SU-DHL-6 (cell line): ENCODE measurements around the gene LTB.
A peak's percentile ranks its signal among the peaks of the same experiment; 100 is the strongest.

ENCODE experiments used
- H2AFZ ChIP-seq: fragments of 200-600 bp; sonication (generic); 2 replicates; pipeline ENCODE4 v1.6.1; 2014; ENCODE audit warnings: low read depth, mild to moderate bottlenecking, moderate library complexity, mixed read lengths, antibody characterized with exemption, low read length; ENCODE audit not compliant: severe bottlenecking
- H3F3A ChIP-seq: fragments of 200-600 bp; shearing (Covaris generic); 2 replicates; pipeline ENCODE4 v1.6.0; 2016; ENCODE audit warnings: antibody characterized with exemption, mild to moderate bottlenecking; ENCODE audit not compliant: insufficient read depth
- H3K27ac ChIP-seq: fragments of 200-600 bp; sonication (generic); 2 replicates; pipeline ENCODE4 v1.5.1; 2016; ENCODE audit warnings: low read depth, mild to moderate bottlenecking, low read length, moderate library complexity, mixed read lengths
- H3K27me3 ChIP-seq: fragments of 200-600 bp; sonication (generic), shearing (Covaris generic); 2 replicates; pipeline ENCODE4 v1.6.0; 2014; ENCODE audit warnings: mild to moderate bottlenecking, low read length
- H3K36me3 ChIP-seq: fragments of 200-600 bp; sonication (generic); 2 replicates; pipeline ENCODE4 v1.6.1; 2014; ENCODE audit warnings: mild to moderate bottlenecking, low read length, mixed read lengths
- H3K4me2 ChIP-seq: fragments of 300-600, 200-600 bp; shearing (Covaris generic), sonication (generic); 2 replicates; pipeline ENCODE4 v1.6.0; 2014; ENCODE audit warnings: low read length, low read depth, mild to moderate bottlenecking; ENCODE audit not compliant: poor library complexity, severe bottlenecking
- H3K4me3 ChIP-seq: fragments of 200-600 bp; sonication (generic); 2 replicates; pipeline ENCODE4 v1.5.1; 2014; ENCODE audit warnings: antibody characterized with exemption, low read length, mild to moderate bottlenecking, mixed read lengths; ENCODE audit not compliant: insufficient read depth, poor library complexity, severe bottlenecking
- H3K79me2 ChIP-seq: fragments of 200-600 bp; sonication (generic); 2 replicates; pipeline ENCODE4 v1.6.1; 2014; ENCODE audit warnings: mild to moderate bottlenecking, low read length, moderate library complexity; ENCODE audit not compliant: insufficient read depth
- H3K9ac ChIP-seq: fragments of 200-600 bp; sonication (generic); 2 replicates; pipeline ENCODE4 v1.7.0; 2014; ENCODE audit warnings: mild to moderate bottlenecking, low read length
- H3K9me2 ChIP-seq: fragments of 200-600 bp; sonication (generic); replicated peaks from 2 replicates; pipeline ENCODE4 v1.6.1; 2014; ENCODE audit warnings: low read length; ENCODE audit not compliant: insufficient read depth
- H3K9me3 ChIP-seq: fragments of 200-600 bp; sonication (generic); 2 replicates; pipeline ENCODE4 v1.6.1; 2014; ENCODE audit warnings: low read length, mixed read lengths; ENCODE audit not compliant: insufficient read depth
- H4K20me1 ChIP-seq: fragments of 200-600 bp; sonication (generic); 2 replicates; pipeline ENCODE4 v1.6.1; 2014; ENCODE audit warnings: low read depth, mild to moderate bottlenecking, antibody characterized with exemption, low read length, moderate library complexity, mixed read lengths
- EZH2phosphoT487 ChIP-seq: fragments of 200-600 bp; sonication (generic), shearing (Covaris generic); conservative IDR thresholded peaks from 2 replicates; pipeline ENCODE4 v1.6.1; 2018; ENCODE audit warnings: mild to moderate bottlenecking, antibody characterized with exemption, low read length, moderate library complexity, mixed read lengths
- TF ChIP-seq, protein P1 (sequence below): fragments of 200-600 bp; sonication (generic); IDR thresholded peaks from one replicate; pipeline ENCODE4 v1.5.1; 2017; ENCODE audit warnings: antibody characterized with exemption, mild to moderate bottlenecking, low read length, moderate library complexity; ENCODE audit not compliant: insufficient read depth, poor library complexity, severe bottlenecking

The LTB gene

GRCh38 chr6:31540640-31541039 lies 41.6 kb downstream of the LTB start:
- Histone ChIP-seq H3K9me3 (no peaks in the 10 kb centered on the region), H3F3A (peaks cover 44% of the 10 kb centered on the region), H3K79me2 (peaks cover 62% of the 10 kb centered on the region), H2AFZ (no peak overlapping the region), H3K4me3 (peak overlapping the region; percentile 66), H3K9ac (peak overlapping the region; percentile 79), H3K4me2 (peak overlapping the region; percentile 83), H3K27ac (peak overlapping the region; percentile 83), H4K20me1 (peaks cover 44% of the 10 kb centered on the region), H3K36me3 (peaks cover 50% of the 10 kb centered on the region), H3K9me2 (no peaks in the 10 kb centered on the region), H3K27me3 (no peaks in the 10 kb centered on the region)
- TF ChIP-seq, protein P1, sequence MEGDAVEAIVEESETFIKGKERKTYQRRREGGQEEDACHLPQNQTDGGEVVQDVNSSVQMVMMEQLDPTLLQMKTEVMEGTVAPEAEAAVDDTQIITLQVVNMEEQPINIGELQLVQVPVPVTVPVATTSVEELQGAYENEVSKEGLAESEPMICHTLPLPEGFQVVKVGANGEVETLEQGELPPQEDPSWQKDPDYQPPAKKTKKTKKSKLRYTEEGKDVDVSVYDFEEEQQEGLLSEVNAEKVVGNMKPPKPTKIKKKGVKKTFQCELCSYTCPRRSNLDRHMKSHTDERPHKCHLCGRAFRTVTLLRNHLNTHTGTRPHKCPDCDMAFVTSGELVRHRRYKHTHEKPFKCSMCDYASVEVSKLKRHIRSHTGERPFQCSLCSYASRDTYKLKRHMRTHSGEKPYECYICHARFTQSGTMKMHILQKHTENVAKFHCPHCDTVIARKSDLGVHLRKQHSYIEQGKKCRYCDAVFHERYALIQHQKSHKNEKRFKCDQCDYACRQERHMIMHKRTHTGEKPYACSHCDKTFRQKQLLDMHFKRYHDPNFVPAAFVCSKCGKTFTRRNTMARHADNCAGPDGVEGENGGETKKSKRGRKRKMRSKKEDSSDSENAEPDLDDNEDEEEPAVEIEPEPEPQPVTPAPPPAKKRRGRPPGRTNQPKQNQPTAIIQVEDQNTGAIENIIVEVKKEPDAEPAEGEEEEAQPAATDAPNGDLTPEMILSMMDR = no peak
- no peak for TF ChIP-seq EZH2phosphoT487

DNA sequence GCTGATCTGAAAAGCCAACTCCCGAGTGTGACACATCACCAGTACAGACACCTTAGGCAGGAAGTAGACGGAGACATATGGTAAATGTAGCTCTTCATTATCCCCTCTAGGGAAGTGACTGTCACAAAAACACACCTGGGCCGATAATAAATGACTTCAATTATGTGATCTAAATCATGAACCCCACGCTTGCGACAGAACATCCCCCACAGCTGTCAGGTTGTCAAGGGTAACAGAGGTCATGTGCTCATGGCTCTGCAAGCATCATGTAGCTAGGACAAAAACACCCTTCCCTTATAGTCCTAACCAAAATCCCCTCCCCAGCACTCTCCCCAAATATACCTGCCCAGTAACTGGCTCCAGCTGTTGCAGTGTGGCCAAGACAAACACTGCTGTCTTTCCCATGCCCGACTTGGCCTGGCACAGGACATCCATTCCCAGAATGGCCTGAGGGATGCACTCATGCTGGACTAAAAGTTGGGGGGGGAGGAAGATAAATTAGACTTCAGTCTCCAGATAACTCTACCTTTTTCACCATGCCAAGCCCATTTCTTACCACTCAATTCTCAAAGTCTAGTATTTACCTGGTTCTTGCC lies 43.3 kb downstream of the LTB start:
- H3K27ac ChIP-seq = no peak overlapping the region
- no peaks in the 10 kb centered on the region for H3K9me2 ChIP-seq
- H3K4me3 ChIP-seq = no peak overlapping the region
- peak overlapping the region; percentile 83 for H3K4me2 ChIP-seq
- no peaks in the 10 kb centered on the region for H3K27me3 ChIP-seq
- TF ChIP-seq EZH2phosphoT487 = no peak
- TF ChIP-seq, protein P1 = no peak
- peaks cover 67% of the 10 kb centered on the region for H3K36me3 ChIP-seq
- peaks cover 44% of the 10 kb centered on the region for H3F3A ChIP-seq
- no peak overlapping the region for H2AFZ ChIP-seq
- H3K9me3 ChIP-seq = no peaks in the 10 kb centered on the region
- peak overlapping the region; percentile 79; the same call in 1 of the 2 replicates for H3K9ac ChIP-seq
- peaks cover 60% of the 10 kb centered on the region for H4K20me1 ChIP-seq
- H3K79me2 ChIP-seq = peaks cover 71% of the 10 kb centered on the region

DNA sequence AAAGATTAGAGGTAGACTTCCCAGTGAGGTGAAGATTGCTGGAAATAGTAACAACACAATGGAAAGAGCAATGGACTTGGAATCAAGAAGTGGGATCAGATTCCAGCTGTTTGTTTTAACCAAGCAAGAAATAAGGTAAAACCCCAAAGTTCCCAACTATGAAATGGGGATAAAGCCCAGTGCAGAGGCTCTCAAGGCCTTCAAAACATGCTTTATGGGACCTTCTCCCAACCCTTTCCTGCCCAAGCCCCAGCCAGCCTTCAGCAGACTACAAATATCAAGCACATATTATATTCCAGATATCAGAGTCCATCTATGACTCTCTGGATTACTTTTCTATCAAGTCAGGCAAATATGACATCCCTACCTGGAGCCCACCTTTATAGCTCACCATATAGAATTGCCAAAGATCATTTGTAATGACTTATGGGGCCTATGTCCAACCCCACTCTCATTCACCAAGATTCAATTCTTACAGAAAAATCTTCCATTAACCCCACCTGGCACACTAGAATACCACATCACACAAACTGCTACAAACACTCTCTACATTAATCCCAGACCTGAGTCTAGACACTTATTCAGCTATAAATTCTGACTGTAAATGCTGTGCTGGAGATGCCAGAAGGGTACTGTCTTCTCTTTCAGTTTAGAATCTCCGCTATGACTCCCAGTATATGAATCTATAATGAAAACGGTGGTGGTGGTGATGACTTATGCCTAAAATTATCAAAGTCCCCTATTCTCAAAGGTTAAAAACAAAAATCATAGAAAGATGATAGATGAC lies 46.5 kb downstream of the LTB start:
- Histone ChIP-seq H3K27ac (no peak overlapping the region), H3K27me3 (no peaks in the 10 kb centered on the region), H3K4me2 (no peak overlapping the region), H3K4me3 (no peak overlapping the region), H3K9me3 (no peaks in the 10 kb centered on the region), H3K9ac (no peak overlapping the region), H2AFZ (no peak overlapping the region), H3K79me2 (peaks cover 68% of the 10 kb centered on the region), H3F3A (peaks cover 56% of the 10 kb centered on the region), H4K20me1 (peaks cover 83% of the 10 kb centered on the region), H3K9me2 (no peaks in the 10 kb centered on the region), H3K36me3 (peaks cover 92% of the 10 kb centered on the region)
- no peak for TF ChIP-seq EZH2phosphoT487
- TF ChIP-seq, protein P1 = no peak
